Urinary bladder (tissue), 4 donors: ENCODE measurements around the gene UBE2H. TPM values are rescaled to one million over a fixed set of nuclear protein-coding genes. Genes with fewer than 3 reads are reported as not detected.
"Not testable (repeated sequence)": the region's sequence is repeated elsewhere in the genome, so short reads cannot be mapped to it uniquely, and the experiment has no call there.

Experiments used
- DNase-seq: peaks from one replicate; pipeline ENCODE4 v3.0.0-alpha.2; 2015; ENCODE audit errors: extremely low spot score
- H3K27ac ChIP-seq: one replicate; pipeline ENCODE4 v1.5.1; 2013; ENCODE audit warnings: low read depth, mild to moderate bottlenecking, moderate library complexity
- H3K36me3 ChIP-seq: one replicate; pipeline ENCODE4 v1.6.1; 2013; ENCODE audit warnings: mild to moderate bottlenecking, moderate library complexity; ENCODE audit not compliant: insufficient read depth
- H3K4me1 ChIP-seq: one replicate; pipeline ENCODE4 v1.6.1; 2013; ENCODE audit warnings: mild to moderate bottlenecking, moderate library complexity; ENCODE audit not compliant: insufficient read depth
- H3K4me3 ChIP-seq: one replicate; pipeline ENCODE4 v1.5.1; 2013; ENCODE audit warnings: low read depth, low read length
- WGBS: extraction: QIAGEN DNeasy Blood & Tissue Kit; methylation state at CpG from one replicate; pipeline ENCODE4 v1.1.7; 2013; 5-methylcytosine and 5-hydroxymethylcytosine counted together
- polyA plus RNA-seq: library from polyadenylated mRNA; stranded (reverse); fragments of 200-250 nt; gene quantifications from one replicate; pipeline ENCODE4 v1.2.3, GENCODE V29; 2013
- total RNA-seq: library from RNA; depleted of rRNA; stranded (reverse); fragments of >200 nt; gene quantifications from one replicate; pipeline ENCODE4 v1.2.3, GENCODE V29; 2014
- donor health status: healthy with polysubstance abuse.
- donor health status: healthy.

UBE2H gene
- total and polyA plus RNA-seq, 2 donors: 43.0 to 86.3 TPM

GRCh38 chr7:129865093-129865924, 87.5 kb downstream of the UBE2H start:
- Histone ChIP-seq H3K27ac (no peak overlapping the region), H3K4me1 (peaks cover 6% of the 10 kb centered on the region)
- 77% methylated on average over 4 of the region's 4 CpGs for WGBS

DNA sequence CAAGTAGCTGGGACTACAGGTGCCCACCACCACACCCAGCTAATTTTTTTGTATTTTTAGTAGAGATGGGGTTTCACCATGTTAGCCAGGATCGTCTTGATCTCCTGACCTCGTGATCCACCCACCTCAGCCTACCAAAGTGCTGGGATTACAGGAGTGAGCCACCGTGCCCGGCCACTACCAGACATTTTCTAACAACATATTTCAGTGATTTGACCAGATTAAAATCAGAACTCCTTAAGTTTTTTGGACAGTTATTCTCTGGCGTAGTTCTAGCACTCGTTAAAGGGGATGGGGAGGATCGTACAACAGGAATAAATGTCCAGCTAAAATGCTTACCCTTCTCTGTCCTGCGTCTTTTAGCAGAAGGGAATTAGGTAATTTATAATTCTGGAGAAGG, 88.1 kb downstream of the UBE2H start:
- not testable (repeated sequence) for H3K4me3 ChIP-seq, DNase-seq, H3K27ac ChIP-seq, H3K36me3 ChIP-seq, H3K4me1 ChIP-seq
- 94% methylated on average over 8 of the region's 8 CpGs for WGBS

More at GRCh38 chr7:129865093-129865924, 87.5 kb downstream of the UBE2H start:
- Histone ChIP-seq H3K36me3 (no peaks in the 10 kb centered on the region), H3K4me3 (no peak overlapping the region)
- DNase-seq: no peak

DNA sequence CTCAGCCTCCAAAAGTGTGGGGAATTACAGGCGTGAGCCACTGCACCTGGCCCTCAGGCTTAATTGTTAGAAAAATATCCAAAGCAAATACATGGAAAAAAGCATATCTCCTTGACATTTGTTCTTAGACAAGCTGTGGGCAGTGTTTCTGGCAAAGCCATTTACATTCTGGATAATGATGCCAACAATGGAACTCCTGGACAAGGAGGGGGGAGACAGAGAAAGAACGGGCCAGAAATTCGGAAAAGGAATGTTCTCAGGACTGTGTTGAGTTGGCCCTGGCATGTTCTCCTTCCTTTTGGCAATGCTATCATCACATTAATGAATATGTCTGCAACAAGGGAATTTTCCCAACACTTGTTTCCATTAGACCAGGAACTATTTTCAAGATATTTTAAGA, 88.7 kb downstream of the UBE2H start:
- no peak for DNase-seq
- Histone ChIP-seq H3K4me1 (peaks cover 6% of the 10 kb centered on the region), H3K27ac (no peak overlapping the region), H3K36me3 (no peaks in the 10 kb centered on the region), H3K4me3 (no peak overlapping the region)
- WGBS: 49% methylated on average over 3 of the region's 3 CpGs

DNA sequence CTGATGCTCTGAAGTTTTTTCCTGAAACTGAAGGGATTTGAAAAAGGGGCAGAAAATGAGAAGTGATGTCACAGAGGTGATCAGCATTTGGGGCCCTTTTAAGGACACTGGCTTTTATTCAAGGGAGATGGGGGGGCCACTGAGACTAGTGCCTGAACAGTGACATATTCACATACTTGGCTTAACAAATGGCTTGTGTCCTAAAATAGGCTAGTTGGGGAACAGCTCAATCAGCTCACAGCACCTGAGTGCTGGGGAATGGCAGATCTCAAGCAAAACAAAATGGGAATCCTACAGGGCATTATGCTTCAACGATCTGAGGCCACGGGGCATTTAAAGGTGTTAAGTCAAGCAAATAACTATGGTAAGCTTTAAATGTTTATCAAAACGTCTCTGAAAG, 90.1 kb downstream of the UBE2H start:
- Histone ChIP-seq H3K36me3 (no peaks in the 10 kb centered on the region), H3K4me3 (no peak overlapping the region), H3K27ac (no peak overlapping the region), H3K4me1 (peaks cover 6% of the 10 kb centered on the region)
- DNase-seq: no peak
- 44% methylated on average over 3 of the region's 3 CpGs for WGBS

- not testable (repeated sequence) for H3K27ac ChIP-seq, H3K4me1 ChIP-seq, H3K36me3 ChIP-seq, H3K4me3 ChIP-seq, DNase-seq
- 81% methylated on average over 6 of the region's 6 CpGs for WGBS
These were observed 92.0 kb downstream of the UBE2H start for GRCh38 chr7:129860784-129861183.

GRCh38 chr7:129859183-129859582, 93.6 kb downstream of the UBE2H start:
- Histone ChIP-seq H3K4me1 (peaks cover 4% of the 10 kb centered on the region), H3K27ac (no peak overlapping the region), H3K36me3 (no peaks in the 10 kb centered on the region), H3K4me3 (no peak overlapping the region)
- no peak for DNase-seq
- 71% methylated on average over 2 of the region's 2 CpGs for WGBS

- H3K4me1 ChIP-seq: peaks cover 4% of the 10 kb centered on the region
- H3K36me3 ChIP-seq: no peaks in the 10 kb centered on the region
- WGBS: 71% methylated on average over 2 of the region's 2 CpGs
- no peak for DNase-seq
- H3K27ac ChIP-seq: no peak overlapping the region
- no peak overlapping the region for H3K4me3 ChIP-seq
These were observed 94.3 kb downstream of the UBE2H start for GRCh38 chr7:129858490-129858889.

GRCh38 chr7:129857313-129857712, 95.4 kb downstream of the UBE2H start:
- Histone ChIP-seq H3K4me1 (peaks cover 1% of the 10 kb centered on the region), H3K27ac (no peak overlapping the region), H3K36me3 (no peaks in the 10 kb centered on the region), H3K4me3 (no peak overlapping the region)
- no peak for DNase-seq
- WGBS: 65% methylated on average over 1 of the region's 1 CpG

DNA sequence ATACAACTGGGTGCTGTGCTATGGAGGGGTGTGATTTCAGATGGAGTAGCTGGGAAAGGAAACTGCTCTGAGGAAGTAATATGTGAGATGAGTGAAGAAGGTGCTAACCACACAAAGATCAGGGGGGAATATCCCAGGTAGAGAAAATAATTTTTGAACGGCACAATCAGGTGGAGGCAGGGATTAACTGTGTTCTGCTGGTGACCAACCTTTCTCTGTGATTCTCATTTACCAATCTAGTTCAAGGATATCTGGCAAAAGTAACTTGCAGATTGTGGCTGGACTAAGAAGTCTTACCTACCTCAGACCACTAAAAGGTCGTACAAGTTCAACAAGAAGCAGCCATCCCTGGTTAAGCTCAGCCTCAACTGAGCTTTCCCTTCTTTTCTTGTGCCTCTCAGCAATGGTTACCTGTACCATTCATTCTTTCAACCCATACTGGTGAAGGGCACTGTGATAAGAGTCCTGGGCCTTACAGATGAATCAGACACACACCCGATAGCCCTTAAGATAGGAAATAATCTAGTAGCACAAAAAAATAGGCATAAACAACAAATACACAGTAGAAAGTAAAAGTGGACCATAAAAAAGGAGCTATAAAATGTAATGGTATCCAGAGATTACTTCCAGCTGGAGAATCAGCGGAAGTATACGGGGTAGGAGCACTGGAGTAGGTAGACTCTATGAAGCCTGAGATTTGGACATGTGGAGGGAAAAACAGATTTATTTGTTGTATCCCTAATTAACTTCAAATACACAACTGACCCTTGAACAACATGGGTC, 96.6 kb downstream of the UBE2H start:
- peaks cover 1% of the 10 kb centered on the region for H3K4me1 ChIP-seq
- WGBS: 84% methylated on average over 5 of the region's 5 CpGs

DNA sequence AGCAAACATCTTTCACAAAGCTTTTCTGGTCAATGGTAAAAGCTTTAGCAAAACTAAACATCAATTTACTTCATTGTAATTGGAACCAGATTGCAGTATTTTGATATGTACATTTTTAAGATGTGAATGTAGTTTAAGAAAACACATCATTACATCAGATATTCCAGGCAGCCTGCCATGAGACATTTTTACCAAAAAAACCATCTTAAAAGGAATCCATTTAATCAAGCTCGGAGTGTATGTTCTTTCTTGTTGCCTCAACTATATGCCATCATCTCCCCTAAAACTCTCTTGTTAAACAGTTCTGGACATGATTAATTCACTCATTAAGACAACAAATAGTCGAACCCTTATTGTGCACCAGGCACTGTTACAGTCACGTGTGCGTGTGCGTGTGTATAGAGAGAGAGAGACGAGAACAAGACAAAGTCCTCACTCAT, 97.5 kb downstream of the UBE2H start:
- H3K36me3 ChIP-seq: no peaks in the 10 kb centered on the region
- peak; percentile 33 for DNase-seq
- H3K4me3 ChIP-seq: no peak overlapping the region
- peaks cover 1% of the 10 kb centered on the region for H3K4me1 ChIP-seq
- 78% methylated on average over 6 of the region's 6 CpGs for WGBS
- H3K27ac ChIP-seq: no peak overlapping the region

More for the DNA sequence above, 96.6 kb downstream of the UBE2H start:
- DNase-seq: no peak
- Histone ChIP-seq H3K4me3 (no peak overlapping the region), H3K27ac (no peak overlapping the region), H3K36me3 (no peaks in the 10 kb centered on the region)

- no peak for DNase-seq
- Histone ChIP-seq H3K27ac (no peak overlapping the region), H3K36me3 (no peaks in the 10 kb centered on the region), H3K4me1 (peaks cover 1% of the 10 kb centered on the region), H3K4me3 (no peak overlapping the region)
- 49% methylated on average over 1 of the region's 1 CpG for WGBS
These were observed 98.4 kb downstream of the UBE2H start for GRCh38 chr7:129854401-129854800.

- Histone ChIP-seq H3K4me1 (peaks cover 1% of the 10 kb centered on the region), H3K27ac (peak overlapping the region; percentile 32), H3K4me3 (no peak overlapping the region), H3K36me3 (no peaks in the 10 kb centered on the region)
- no peak for DNase-seq
- WGBS: 67% methylated on average over 6 of the region's 6 CpGs
These were observed 99.0 kb downstream of the UBE2H start for GRCh38 chr7:129853661-129854268.

- Histone ChIP-seq H3K36me3 (no peaks in the 10 kb centered on the region), H3K4me3 (no peak overlapping the region), H3K4me1 (peaks cover 1% of the 10 kb centered on the region), H3K27ac (no peak overlapping the region)
- DNase-seq: no peak
- 90% methylated on average over 3 of the region's 3 CpGs for WGBS
These were observed 101.0 kb downstream of the UBE2H start for GRCh38 chr7:129851809-129852208.
